ENCODE results near the gene ANAPC15. TPM values are rescaled to one million over a fixed set of nuclear protein-coding genes. Genes with fewer than 3 reads are reported as not detected.

The ANAPC15 gene
- total and polyA plus RNA-seq, 2 of the 13 experiments (the other 11 are each of a cell fraction or from before 2014, with no cell fraction given) = 18.8 to 25.7 TPM

- TF ChIP-seq, protein P1, sequence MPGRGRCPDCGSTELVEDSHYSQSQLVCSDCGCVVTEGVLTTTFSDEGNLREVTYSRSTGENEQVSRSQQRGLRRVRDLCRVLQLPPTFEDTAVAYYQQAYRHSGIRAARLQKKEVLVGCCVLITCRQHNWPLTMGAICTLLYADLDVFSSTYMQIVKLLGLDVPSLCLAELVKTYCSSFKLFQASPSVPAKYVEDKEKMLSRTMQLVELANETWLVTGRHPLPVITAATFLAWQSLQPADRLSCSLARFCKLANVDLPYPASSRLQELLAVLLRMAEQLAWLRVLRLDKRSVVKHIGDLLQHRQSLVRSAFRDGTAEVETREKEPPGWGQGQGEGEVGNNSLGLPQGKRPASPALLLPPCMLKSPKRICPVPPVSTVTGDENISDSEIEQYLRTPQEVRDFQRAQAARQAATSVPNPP (CRISPR knock-in tag; IDR thresholded peaks at IDR 0.05) = no peak
- TF ChIP-seq ZNF10 (CRISPR knock-in tag; IDR thresholded peaks at IDR 0.05; ENCODE audit: borderline replicate concordance, low read depth) (no peak), IKZF4 (CRISPR knock-in tag; IDR thresholded peaks at IDR 0.05; ENCODE audit: borderline replicate concordance, low read depth, not compliant biosample characterization) (peak; percentile 25), PRPF4 (IDR thresholded peaks at IDR 0.05; ENCODE audit: low read depth, low read length, poor library complexity, severe bottlenecking) (no peak), BCL6 (CRISPR knock-in tag; IDR thresholded peaks at IDR 0.05) (no peak), SAP130 (CRISPR knock-in tag; IDR thresholded peaks at IDR 0.05; ENCODE audit: low read depth) (peak; percentile 79), KDM6A (CRISPR knock-in tag; IDR thresholded peaks at IDR 0.05; ENCODE audit: low read depth) (no peak), ONECUT2 (CRISPR knock-in tag; IDR thresholded peaks at IDR 0.05) (peak; percentile 80), FOSL1 (CRISPR knock-in tag; IDR thresholded peaks at IDR 0.05; ENCODE audit: borderline replicate concordance) (no peak), ZZZ3 (CRISPR knock-in tag; IDR thresholded peaks at IDR 0.05; ENCODE audit: borderline replicate concordance) (no peak), SKI (IDR thresholded peaks at IDR 0.05; ENCODE audit: partially characterized antibody) (no peak), ZNF501 (CRISPR knock-in tag; IDR thresholded peaks at IDR 0.05) (peak; percentile 22; the same call in 1 of the 2 replicates), KDM3A (CRISPR knock-in tag; IDR thresholded peaks at IDR 0.05; ENCODE audit: low read depth) (no peak; the same call in 1 of the 2 replicates), RBFOX2 (IDR thresholded peaks at IDR 0.05; ENCODE audit: low read depth, low read length) (peak; percentile 95), ZBTB39 (CRISPR knock-in tag; IDR thresholded peaks at IDR 0.05) (no peak; the same call in 1 of the 2 replicates), ZFP41 (CRISPR knock-in tag; IDR thresholded peaks at IDR 0.05; ENCODE audit: borderline replicate concordance) (peak; percentile 39; the same call in 1 of the 2 replicates)
- TF ChIP-seq, protein P2, sequence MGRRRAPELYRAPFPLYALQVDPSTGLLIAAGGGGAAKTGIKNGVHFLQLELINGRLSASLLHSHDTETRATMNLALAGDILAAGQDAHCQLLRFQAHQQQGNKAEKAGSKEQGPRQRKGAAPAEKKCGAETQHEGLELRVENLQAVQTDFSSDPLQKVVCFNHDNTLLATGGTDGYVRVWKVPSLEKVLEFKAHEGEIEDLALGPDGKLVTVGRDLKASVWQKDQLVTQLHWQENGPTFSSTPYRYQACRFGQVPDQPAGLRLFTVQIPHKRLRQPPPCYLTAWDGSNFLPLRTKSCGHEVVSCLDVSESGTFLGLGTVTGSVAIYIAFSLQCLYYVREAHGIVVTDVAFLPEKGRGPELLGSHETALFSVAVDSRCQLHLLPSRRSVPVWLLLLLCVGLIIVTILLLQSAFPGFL (CRISPR knock-in tag; IDR thresholded peaks at IDR 0.05) = no peak
- TF ChIP-seq, protein P3, sequence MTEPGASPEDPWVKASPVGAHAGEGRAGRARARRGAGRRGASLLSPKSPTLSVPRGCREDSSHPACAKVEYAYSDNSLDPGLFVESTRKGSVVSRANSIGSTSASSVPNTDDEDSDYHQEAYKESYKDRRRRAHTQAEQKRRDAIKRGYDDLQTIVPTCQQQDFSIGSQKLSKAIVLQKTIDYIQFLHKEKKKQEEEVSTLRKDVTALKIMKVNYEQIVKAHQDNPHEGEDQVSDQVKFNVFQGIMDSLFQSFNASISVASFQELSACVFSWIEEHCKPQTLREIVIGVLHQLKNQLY (CRISPR knock-in tag; IDR thresholded peaks at IDR 0.05) = peak; percentile 63
- TF ChIP-seq, protein P4, sequence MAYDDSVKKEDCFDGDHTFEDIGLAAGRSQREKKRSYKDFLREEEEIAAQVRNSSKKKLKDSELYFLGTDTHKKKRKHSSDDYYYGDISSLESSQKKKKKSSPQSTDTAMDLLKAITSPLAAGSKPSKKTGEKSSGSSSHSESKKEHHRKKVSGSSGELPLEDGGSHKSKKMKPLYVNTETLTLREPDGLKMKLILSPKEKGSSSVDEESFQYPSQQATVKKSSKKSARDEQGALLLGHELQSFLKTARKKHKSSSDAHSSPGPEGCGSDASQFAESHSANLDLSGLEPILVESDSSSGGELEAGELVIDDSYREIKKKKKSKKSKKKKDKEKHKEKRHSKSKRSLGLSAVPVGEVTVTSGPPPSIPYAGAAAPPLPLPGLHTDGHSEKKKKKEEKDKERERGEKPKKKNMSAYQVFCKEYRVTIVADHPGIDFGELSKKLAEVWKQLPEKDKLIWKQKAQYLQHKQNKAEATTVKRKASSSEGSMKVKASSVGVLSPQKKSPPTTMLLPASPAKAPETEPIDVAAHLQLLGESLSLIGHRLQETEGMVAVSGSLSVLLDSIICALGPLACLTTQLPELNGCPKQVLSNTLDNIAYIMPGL (CRISPR knock-in tag; IDR thresholded peaks at IDR 0.05; ENCODE audit: borderline replicate concordance in 1 of 2, low read depth in 1 of 2) = peak in 1 of 2 experiments; percentile 31; a peak in 1 of 4 replicates
Measured at GRCh38 chr11:72102946-72103753, 9.3 kb downstream of the ANAPC15 start, which contains the start of gene LAMTOR1 (continued).
